ENCODE results near the gene LIMK2.

LIMK2 gene

GRCh38 chr22:31263896-31264640 lies 52.0 kb downstream of the LIMK2 start:
- Histone ChIP-seq H3K9me3 (ENCODE audit: insufficient read depth, low read length) (no peaks in the 10 kb centered on the region), H4K20me1 (ENCODE audit: insufficient read depth, low read length) (peaks cover 10% of the 10 kb centered on the region; the same call in 1 of the 2 replicates), H3K27ac (ENCODE audit: low read length) (no peak overlapping the region), H3K4me3 (ENCODE audit: low read length) (no peak overlapping the region), H3K9ac (ENCODE audit: low read length) (no peak overlapping the region), H3K27me3 (ENCODE audit: low read depth, low read length) (no peaks in the 10 kb centered on the region), H3K79me2 (ENCODE audit: low read length) (no peaks in the 10 kb centered on the region), H3K4me2 (ENCODE audit: low read length) (no peak overlapping the region), H3K36me3 (replicated peaks; ENCODE audit: low read depth, low read length) (peaks cover 60% of the 10 kb centered on the region), H2AFZ (ENCODE audit: low read depth, low read length) (no peak overlapping the region), H3K4me1 (ENCODE audit: low read length) (no peaks in the 10 kb centered on the region)
- TF ChIP-seq CTCF (IDR thresholded peaks at IDR 0.05; ENCODE audit: low read depth, low read length) (no peak), EZH2phosphoT487 (IDR thresholded peaks at IDR 0.05; ENCODE audit: low read depth) (no peak)

- Histone ChIP-seq H2AFZ (ENCODE audit: low read depth, low read length) (no peak overlapping the region), H3K4me1 (ENCODE audit: low read length) (no peaks in the 10 kb centered on the region), H3K4me3 (ENCODE audit: low read length) (no peak overlapping the region), H3K27ac (ENCODE audit: low read length) (no peak overlapping the region), H3K9me3 (ENCODE audit: insufficient read depth, low read length) (no peaks in the 10 kb centered on the region), H3K4me2 (ENCODE audit: low read length) (no peak overlapping the region), H3K9ac (ENCODE audit: low read length) (no peak overlapping the region), H3K36me3 (replicated peaks; ENCODE audit: low read depth, low read length) (peaks cover 49% of the 10 kb centered on the region), H3K79me2 (ENCODE audit: low read length) (no peaks in the 10 kb centered on the region), H3K27me3 (ENCODE audit: low read depth, low read length) (no peaks in the 10 kb centered on the region), H4K20me1 (ENCODE audit: insufficient read depth, low read length) (no peaks in the 10 kb centered on the region)
- TF ChIP-seq CTCF (IDR thresholded peaks at IDR 0.05; ENCODE audit: low read depth, low read length) = no peak
- no peak for TF ChIP-seq EZH2phosphoT487 (IDR thresholded peaks at IDR 0.05; ENCODE audit: low read depth)
Measured at GRCh38 chr22:31268281-31268680, 56.2 kb downstream of the LIMK2 start.

- TF ChIP-seq EZH2phosphoT487 (IDR thresholded peaks at IDR 0.05; ENCODE audit: low read depth) (no peak), CTCF (IDR thresholded peaks at IDR 0.05; ENCODE audit: low read depth, low read length) (no peak)
- Histone ChIP-seq H3K79me2 (ENCODE audit: low read length) (no peaks in the 10 kb centered on the region), H3K4me1 (ENCODE audit: low read length) (no peaks in the 10 kb centered on the region), H2AFZ (ENCODE audit: low read depth, low read length) (no peak overlapping the region), H3K27ac (ENCODE audit: low read length) (no peak overlapping the region), H3K4me2 (ENCODE audit: low read length) (no peak overlapping the region), H3K9ac (ENCODE audit: low read length) (no peak overlapping the region), H4K20me1 (ENCODE audit: insufficient read depth, low read length) (no peaks in the 10 kb centered on the region), H3K27me3 (ENCODE audit: low read depth, low read length) (no peaks in the 10 kb centered on the region), H3K36me3 (replicated peaks; ENCODE audit: low read depth, low read length) (peaks cover 53% of the 10 kb centered on the region), H3K9me3 (ENCODE audit: insufficient read depth, low read length) (no peaks in the 10 kb centered on the region), H3K4me3 (ENCODE audit: low read length) (no peak overlapping the region)
Measured at GRCh38 chr22:31269892-31270579, 57.9 kb downstream of the LIMK2 start.

- no peak overlapping the region for H3K9ac ChIP-seq (ENCODE audit: low read length)
- H3K4me3 ChIP-seq (ENCODE audit: low read length) = no peak overlapping the region
- H3K36me3 ChIP-seq (replicated peaks; ENCODE audit: low read depth, low read length) = peaks cover 56% of the 10 kb centered on the region
- H3K27ac ChIP-seq (ENCODE audit: low read length) = no peak overlapping the region
- H2AFZ ChIP-seq (ENCODE audit: low read depth, low read length) = no peak overlapping the region
- H3K4me2 ChIP-seq (ENCODE audit: low read length) = no peak overlapping the region
- H3K79me2 ChIP-seq (ENCODE audit: low read length) = no peaks in the 10 kb centered on the region
- no peak for TF ChIP-seq EZH2phosphoT487 (IDR thresholded peaks at IDR 0.05; ENCODE audit: low read depth)
- no peak for TF ChIP-seq CTCF (IDR thresholded peaks at IDR 0.05; ENCODE audit: low read depth, low read length)
- H3K9me3 ChIP-seq (ENCODE audit: insufficient read depth, low read length) = no peaks in the 10 kb centered on the region
- H3K4me1 ChIP-seq (ENCODE audit: low read length) = no peaks in the 10 kb centered on the region
- no peaks in the 10 kb centered on the region for H3K27me3 ChIP-seq (ENCODE audit: low read depth, low read length)
- no peaks in the 10 kb centered on the region for H4K20me1 ChIP-seq (ENCODE audit: insufficient read depth, low read length)
Measured at GRCh38 chr22:31271026-31271425, 58.9 kb downstream of the LIMK2 start.
